Fibroblast of villous mesenchyme (primary cell): ENCODE data around the gene DNAAF1. TPM values are rescaled to one million over a fixed set of nuclear protein-coding genes. Genes with fewer than 3 reads are reported as not detected.
"Not testable (repeated sequence)": the region's sequence is repeated elsewhere in the genome, so short reads cannot be mapped to it uniquely, and the experiment has no call there.

ENCODE experiments used
- DNase-seq: peaks from one replicate; pipeline ENCODE4 v3.0.0-alpha.2; 2010; ENCODE audit warnings: low read depth
- H3K4me3 ChIP-seq: 2 replicates; pipeline ENCODE4 v1.5.1; 2011; ENCODE audit warnings: low read depth, mild to moderate bottlenecking, low read length
- total RNA-seq: library from RNA; depleted of rRNA; stranded (reverse); fragments of >200 nt; gene quantifications from 2 replicates; pipeline ENCODE4 v1.2.3, GENCODE V29; 2012
- TF ChIP-seq, protein P1 (sequence below): IDR thresholded peaks from 2 replicates; pipeline ENCODE4 v1.5.1; 2012; ENCODE audit warnings: low read depth, mild to moderate bottlenecking, low read length; ENCODE audit not compliant: insufficient read depth

Gene DNAAF1
- total RNA-seq, 1 donor, result not detected

DNA sequence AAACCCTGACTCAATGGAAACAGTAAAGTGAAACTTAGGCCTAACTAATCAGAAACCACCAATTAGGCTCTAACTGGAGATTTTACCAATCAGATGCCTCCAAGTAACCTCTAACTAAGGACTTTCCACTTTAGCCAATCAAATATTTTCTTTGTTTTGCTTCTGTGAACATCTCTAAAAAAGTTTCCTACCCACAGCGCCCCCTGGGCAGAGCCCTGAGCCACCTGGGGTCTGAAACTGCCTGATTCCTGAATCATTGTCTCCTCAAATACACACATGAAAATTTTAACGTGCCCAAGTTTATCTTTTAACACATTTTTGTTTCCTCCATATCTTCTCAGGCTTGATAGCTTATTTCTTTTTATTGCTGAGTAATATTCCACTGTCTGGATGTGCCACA, 64.9 kb downstream of the DNAAF1 start:
- H3K4me3 ChIP-seq, result no peak overlapping the region
- DNase-seq, result no peak
- TF ChIP-seq, protein P1, sequence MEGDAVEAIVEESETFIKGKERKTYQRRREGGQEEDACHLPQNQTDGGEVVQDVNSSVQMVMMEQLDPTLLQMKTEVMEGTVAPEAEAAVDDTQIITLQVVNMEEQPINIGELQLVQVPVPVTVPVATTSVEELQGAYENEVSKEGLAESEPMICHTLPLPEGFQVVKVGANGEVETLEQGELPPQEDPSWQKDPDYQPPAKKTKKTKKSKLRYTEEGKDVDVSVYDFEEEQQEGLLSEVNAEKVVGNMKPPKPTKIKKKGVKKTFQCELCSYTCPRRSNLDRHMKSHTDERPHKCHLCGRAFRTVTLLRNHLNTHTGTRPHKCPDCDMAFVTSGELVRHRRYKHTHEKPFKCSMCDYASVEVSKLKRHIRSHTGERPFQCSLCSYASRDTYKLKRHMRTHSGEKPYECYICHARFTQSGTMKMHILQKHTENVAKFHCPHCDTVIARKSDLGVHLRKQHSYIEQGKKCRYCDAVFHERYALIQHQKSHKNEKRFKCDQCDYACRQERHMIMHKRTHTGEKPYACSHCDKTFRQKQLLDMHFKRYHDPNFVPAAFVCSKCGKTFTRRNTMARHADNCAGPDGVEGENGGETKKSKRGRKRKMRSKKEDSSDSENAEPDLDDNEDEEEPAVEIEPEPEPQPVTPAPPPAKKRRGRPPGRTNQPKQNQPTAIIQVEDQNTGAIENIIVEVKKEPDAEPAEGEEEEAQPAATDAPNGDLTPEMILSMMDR, result peak; percentile 18

DNA sequence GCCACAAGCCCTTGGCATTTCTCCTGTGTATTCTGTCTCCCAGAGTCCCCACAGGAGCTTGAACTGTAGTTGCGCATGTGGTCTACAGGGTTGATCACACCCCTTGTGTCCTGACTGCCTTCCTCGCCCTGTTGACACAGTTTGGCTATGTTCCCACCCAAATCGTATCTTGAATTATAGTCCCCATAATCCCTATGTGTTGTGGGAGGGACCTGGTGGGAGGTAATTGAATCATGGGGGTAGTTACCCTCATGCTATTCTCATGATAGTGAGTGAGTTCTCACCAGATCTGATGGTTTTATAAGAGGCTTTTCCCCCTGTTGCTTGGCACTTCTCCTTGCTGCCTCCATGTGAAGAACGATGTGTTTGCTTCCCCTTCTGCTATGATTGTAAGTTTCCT, 67.0 kb downstream of the DNAAF1 start:
- TF ChIP-seq, protein P1, result no peak
- no peak for DNase-seq
- H3K4me3 ChIP-seq, result no peak overlapping the region

DNA sequence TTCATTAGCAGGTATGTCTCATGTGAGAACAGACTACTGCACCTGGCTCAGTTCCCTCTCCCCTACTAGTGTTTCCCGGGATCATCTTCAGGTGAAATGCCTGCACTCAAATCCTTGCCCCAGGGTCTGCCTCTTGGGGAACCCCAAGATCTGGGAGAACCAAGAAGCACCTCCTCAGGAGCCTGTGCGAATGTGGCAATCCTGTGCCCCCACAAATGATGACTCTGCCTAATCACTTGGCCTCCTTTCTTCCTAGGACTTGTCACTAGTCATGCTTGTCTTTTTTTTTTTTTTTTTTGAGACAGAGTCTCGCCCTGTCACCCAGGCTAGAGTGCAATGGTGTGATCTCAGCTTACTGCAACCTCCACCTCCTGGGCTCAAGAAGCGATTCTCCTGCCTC, 67.5 kb downstream of the DNAAF1 start:
- TF ChIP-seq, protein P1, result no peak

DNA sequence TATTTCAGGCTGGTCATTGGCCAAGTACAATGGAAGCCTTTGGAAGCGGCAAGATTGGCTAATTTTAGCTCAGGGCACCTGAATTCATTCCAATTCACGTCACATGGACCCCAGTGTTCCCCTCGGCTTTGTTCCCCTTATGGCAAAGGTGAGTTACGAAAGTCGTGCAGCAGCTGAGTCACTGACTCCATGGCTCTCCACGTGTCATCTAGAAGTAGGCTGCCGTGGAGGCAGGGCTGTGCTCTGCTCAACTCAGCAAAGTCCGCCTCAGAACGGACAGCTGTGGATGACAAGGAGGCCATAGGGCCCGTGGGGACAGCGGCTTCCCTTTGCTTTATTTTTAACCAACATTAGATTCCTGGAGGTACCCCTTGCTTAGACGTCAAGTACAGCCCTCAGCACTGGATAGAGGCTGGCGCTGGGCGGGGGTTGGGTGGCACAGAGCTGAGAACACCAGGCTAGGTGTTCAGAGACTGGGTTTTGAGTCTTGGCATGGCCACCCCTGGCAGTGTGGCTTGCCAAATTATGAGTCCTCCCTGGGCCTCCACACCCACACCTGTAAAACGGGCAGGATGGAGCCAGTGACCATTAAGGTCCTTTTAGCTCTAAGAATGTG, 69.5 kb downstream of the DNAAF1 start:
- TF ChIP-seq, protein P1, result no peak
- H3K4me3 ChIP-seq, result no peak overlapping the region
- DNase-seq, result no peak

More for the DNA sequence above, 67.5 kb downstream of the DNAAF1 start:
- no peak overlapping the region for H3K4me3 ChIP-seq
- DNase-seq, result no peak

DNA sequence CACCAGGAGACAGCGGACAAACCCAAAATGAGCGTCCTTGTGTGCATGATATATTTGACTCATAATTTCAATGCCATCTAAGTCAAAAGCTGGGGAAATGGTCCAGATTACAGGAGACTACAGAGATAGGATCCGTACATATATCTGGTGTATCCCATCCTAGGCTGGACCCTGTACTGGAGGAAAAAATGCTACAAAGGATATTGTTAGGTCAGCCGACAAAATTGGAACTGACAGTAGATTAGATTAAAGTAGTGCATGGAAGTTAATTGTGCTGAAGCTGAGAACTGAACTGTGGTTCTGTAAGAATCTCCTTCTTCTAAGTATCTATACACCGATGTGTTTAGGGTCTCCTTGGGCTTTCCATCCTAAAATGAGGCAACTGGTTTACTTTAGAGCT, 70.4 kb downstream of the DNAAF1 start:
- no peak overlapping the region for H3K4me3 ChIP-seq
- TF ChIP-seq, protein P1, result no peak
- no peak for DNase-seq

DNA sequence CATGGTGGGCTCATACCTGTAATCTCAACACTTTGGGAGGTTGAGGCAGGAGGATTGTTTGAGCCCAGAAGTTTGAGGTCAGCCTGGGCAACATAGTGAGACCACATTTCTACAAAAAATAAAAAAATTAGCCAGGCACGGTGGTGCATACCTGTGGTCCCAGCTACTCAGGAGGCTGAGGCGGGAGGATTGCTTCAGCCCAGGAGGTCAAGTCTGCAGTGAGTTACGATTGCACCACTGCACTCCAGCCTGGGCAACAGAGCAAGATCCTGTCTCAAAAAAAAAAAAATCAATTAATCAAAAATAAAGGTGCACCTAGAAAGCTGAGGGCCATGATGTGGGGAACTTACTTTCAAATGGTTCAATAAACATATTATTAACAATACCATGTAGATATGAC, 71.0 kb downstream of the DNAAF1 start:
- not testable (repeated sequence) for DNase-seq, H3K4me3 ChIP-seq

DNA sequence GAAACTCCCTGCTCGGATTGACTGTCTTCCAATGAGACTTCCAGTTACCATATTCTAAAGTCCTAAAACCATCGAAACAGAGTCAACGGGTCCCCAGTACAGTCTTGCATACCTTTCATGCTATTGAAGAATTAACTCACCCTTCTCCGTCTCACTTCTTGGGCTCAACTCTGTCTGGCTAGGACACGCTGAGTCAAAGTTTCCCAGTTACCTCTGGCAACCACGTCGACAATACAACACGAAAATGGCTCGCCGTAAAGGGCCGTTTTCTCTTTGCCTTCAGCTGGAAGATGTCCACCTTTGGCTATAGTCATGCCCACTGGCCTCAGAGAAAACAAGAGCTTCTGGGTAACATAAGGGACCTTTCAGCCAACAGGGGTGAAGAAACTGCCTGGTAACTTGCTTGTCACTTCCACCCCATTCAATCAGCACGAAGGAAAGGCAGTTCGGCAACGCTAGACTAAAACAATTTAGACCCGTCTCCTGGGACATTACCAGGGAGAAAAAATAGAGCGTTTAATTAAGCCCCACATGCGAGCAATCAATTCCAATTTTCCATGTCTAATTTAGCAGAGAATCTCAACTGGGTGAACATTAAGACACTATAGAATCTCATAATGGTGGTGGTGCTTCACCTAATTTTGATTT, 73.2 kb downstream of the DNAAF1 start:
- no peak for DNase-seq
- TF ChIP-seq, protein P1, result no peak
- H3K4me3 ChIP-seq, result no peak overlapping the region
